NCI-H524 (cell line): Measurements from ENCODE around the gene PSEN1.

Source experiments
- DNase-seq, 2 experiments: peaks; one replicate each; lab custom pipeline; 2025; lab: John Stamatoyannopoulos, UW

Gene PSEN1

GRCh38 chr14:73220634-73221033 lies 84.3 kb downstream of the PSEN1 start:
- no peak for DNase-seq

GRCh38 chr14:73221945-73222344 lies 85.6 kb downstream of the PSEN1 start:
- DNase-seq, result no peak

GRCh38 chr14:73223049-73223448 lies 86.7 kb downstream of the PSEN1 start:
- no peak for DNase-seq

GRCh38 chr14:73225496-73225895 lies 89.2 kb downstream of the PSEN1 start:
- no peak for DNase-seq

GRCh38 chr14:73227812-73228781 lies 91.8 kb downstream of the PSEN1 start:
- DNase-seq, result peak; percentile 97

- DNase-seq, result no peak
These were observed 93.7 kb downstream of the PSEN1 start for GRCh38 chr14:73230051-73230450.

- DNase-seq, result peak; percentile 75 to 92
These were observed 95.9 kb downstream of the PSEN1 start for GRCh38 chr14:73231981-73232851.

- no peak for DNase-seq
These were observed 96.7 kb downstream of the PSEN1 start for GRCh38 chr14:73232984-73233383.

GRCh38 chr14:73233564-73233963 lies 97.3 kb downstream of the PSEN1 start:
- DNase-seq, result no peak

- no peak for DNase-seq
These were observed 97.7 kb downstream of the PSEN1 start for GRCh38 chr14:73234029-73234428.

GRCh38 chr14:73234586-73235394 lies 98.5 kb downstream of the PSEN1 start:
- DNase-seq, result no peak

- peak; percentile 82 to 91 for DNase-seq
These were observed 99.3 kb downstream of the PSEN1 start for GRCh38 chr14:73235531-73236155.

- DNase-seq, result peak in 1 of 2 experiments; percentile 50
These were observed 99.8 kb downstream of the PSEN1 start for GRCh38 chr14:73236157-73236556.

- DNase-seq, result no peak
These were observed 100.5 kb downstream of the PSEN1 start for GRCh38 chr14:73236752-73237218.

- peak in 1 of 2 experiments; percentile 21 for DNase-seq
These were observed 101.0 kb downstream of the PSEN1 start, which contains the start of gene PAPLN for GRCh38 chr14:73237219-73237785. Gene PAPLN (plus strand): TSS chr14:73237506. CDS start chr14:73239779, 2,273 bp downstream.

- peak in 1 of 2 experiments; percentile 31 for DNase-seq
These were observed 101.6 kb downstream of the PSEN1 start for GRCh38 chr14:73237786-73238423.

GRCh38 chr14:73238424-73238852 lies 102.1 kb downstream of the PSEN1 start:
- no peak for DNase-seq

GRCh38 chr14:73238941-73239340 lies 102.6 kb downstream of the PSEN1 start:
- no peak for DNase-seq

GRCh38 chr14:73239393-73240241 lies 103.3 kb downstream of the PSEN1 start:
- DNase-seq, result peak in 1 of 2 experiments; percentile 25
